ENCODE measurements around the gene HBE1. TPM values are rescaled to one million over a fixed set of nuclear protein-coding genes. Genes with fewer than 3 reads are reported as not detected.

HBE1 gene
- total and polyA plus RNA-seq, 9 of the 15 experiments (the other 6 are each of a cell fraction or from before 2014, with no cell fraction given), result 612 to 10,250 (median 2,181) TPM

DNA sequence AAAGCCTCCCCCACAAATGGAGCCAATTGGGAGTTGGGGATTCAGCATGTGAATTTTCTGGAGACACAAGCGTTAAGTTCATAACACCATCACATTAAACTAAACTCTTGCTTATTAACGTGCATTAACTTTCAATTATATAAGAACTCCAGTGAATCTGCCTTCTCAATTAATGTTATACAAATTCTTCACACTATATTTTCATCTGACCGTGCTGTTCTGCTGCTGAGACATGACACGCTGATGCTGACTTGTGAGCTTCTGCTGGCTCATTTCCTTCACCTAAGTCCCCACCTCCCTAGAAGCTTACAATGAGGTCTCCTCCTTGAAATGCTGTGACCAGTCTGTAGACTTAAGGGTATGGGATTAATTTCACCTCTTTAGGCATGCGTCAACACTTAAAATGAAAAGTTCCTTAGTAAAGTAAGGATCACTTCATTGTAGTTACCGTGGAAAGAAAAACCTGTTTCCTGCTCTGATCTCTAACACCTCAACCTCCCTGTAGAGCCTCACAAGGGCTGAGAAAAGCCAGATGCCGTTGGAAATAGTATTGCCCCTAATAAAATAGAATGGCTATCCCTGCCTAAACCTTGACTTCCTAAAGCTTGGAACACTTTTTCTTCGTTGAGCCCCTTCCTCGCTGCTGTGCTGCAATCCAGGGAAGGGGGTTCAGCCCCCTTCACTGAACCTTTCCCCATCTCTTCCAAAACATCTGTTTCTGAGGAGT, 17.4 kb downstream of the HBE1 start (continued):
- TF ChIP-seq, protein P1, sequence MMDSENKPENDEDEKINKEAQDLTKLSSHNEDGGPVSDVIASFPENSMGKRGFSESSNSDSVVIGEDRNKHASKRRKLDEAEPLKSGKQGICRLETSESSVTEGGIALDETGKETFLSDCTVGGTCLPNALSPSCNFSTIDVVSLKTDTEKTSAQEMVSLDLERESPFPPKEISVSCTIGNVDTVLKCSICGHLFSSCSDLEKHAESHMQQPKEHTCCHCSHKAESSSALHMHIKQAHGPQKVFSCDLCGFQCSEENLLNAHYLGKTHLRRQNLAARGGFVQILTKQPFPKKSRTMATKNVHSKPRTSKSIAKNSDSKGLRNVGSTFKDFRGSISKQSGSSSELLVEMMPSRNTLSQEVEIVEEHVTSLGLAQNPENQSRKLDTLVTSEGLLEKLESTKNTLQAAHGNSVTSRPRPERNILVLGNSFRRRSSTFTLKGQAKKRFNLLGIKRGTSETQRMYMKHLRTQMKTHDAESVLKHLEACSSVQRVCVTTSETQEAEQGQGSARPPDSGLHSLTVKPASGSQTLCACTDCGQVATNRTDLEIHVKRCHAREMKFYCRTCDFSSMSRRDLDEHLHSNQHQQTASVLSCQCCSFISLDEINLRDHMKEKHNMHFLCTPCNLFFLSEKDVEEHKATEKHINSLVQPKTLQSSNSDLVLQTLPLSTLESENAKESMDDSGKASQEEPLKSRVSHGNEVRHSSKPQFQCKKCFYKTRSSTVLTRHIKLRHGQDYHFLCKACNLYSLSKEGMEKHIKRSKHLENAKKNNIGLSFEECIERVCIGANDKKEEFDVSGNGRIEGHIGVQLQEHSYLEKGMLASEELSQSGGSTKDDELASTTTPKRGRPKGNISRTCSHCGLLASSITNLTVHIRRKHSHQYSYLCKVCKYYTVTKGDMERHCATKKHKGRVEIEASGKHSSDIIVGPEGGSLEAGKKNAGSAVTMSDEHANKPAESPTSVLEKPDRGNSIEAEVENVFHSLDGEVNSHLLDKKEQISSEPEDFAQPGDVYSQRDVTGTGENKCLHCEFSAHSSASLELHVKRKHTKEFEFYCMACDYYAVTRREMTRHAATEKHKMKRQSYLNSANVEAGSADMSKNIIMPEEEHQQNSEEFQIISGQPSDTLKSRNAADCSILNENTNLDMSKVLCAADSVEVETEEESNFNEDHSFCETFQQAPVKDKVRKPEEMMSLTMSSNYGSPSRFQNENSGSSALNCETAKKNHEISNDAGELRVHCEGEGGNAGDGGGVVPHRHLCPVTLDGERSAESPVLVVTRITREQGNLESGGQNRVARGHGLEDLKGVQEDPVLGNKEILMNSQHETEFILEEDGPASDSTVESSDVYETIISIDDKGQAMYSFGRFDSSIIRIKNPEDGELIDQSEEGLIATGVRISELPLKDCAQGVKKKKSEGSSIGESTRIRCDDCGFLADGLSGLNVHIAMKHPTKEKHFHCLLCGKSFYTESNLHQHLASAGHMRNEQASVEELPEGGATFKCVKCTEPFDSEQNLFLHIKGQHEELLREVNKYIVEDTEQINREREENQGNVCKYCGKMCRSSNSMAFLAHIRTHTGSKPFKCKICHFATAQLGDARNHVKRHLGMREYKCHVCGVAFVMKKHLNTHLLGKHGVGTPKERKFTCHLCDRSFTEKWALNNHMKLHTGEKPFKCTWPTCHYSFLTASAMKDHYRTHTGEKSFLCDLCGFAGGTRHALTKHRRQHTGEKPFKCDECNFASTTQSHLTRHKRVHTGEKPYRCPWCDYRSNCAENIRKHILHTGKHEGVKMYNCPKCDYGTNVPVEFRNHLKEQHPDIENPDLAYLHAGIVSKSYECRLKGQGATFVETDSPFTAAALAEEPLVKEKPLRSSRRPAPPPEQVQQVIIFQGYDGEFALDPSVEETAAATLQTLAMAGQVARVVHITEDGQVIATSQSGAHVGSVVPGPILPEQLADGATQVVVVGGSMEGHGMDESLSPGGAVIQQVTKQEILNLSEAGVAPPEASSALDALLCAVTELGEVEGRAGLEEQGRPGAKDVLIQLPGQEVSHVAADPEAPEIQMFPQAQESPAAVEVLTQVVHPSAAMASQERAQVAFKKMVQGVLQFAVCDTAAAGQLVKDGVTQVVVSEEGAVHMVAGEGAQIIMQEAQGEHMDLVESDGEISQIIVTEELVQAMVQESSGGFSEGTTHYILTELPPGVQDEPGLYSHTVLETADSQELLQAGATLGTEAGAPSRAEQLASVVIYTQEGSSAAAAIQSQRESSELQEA (IDR thresholded peaks at IDR 0.05; ENCODE audit: low read depth), result no peak
- TF ChIP-seq ZNF778 (CRISPR knock-in tag; IDR thresholded peaks at IDR 0.05) (no peak), ZNF436 (CRISPR knock-in tag; IDR thresholded peaks at IDR 0.05) (peak; percentile 23; the same call in 1 of the 2 replicates), TCF15 (CRISPR knock-in tag; IDR thresholded peaks at IDR 0.05) (no peak), NR4A1 (CRISPR knock-in tag; IDR thresholded peaks at IDR 0.05) (no peak), NR4A1 (tag; IDR thresholded peaks at IDR 0.05) (no peak), ATF4 (CRISPR knock-in tag; IDR thresholded peaks at IDR 0.05) (peak; percentile 7), ZNF583 (CRISPR knock-in tag; IDR thresholded peaks at IDR 0.05) (no peak), YBX1 (IDR thresholded peaks at IDR 0.05) (no peak), ZBTB49 (CRISPR knock-in tag; IDR thresholded peaks at IDR 0.05; ENCODE audit: borderline replicate concordance) (no peak), MBD2 (IDR thresholded peaks at IDR 0.05; ENCODE audit: borderline replicate concordance, low read depth) (0 out of 2 replicates have a peak, but pooled peaks have one; percentile 20), ZNF696 (CRISPR knock-in tag; conservative IDR thresholded peaks at IDR 0.05) (0 out of 2 replicates have a peak, but pooled peaks have one; percentile 5), CGGBP1 (CRISPR knock-in tag; IDR thresholded peaks at IDR 0.05) (no peak; the same call in 1 of the 2 replicates), CREB3 (tag; conservative IDR thresholded peaks at IDR 0.05; ENCODE audit: low read depth) (no peak)

Data from K562 (cell line).